Measurements from ENCODE around the gene PTRHD1.
"Not testable (repeated sequence)": the region's sequence is repeated elsewhere in the genome, so short reads cannot be mapped to it uniquely, and the experiment has no call there.

- not testable (repeated sequence) for TF ChIP-seq POLR2AphosphoS5, POLR2A (IDR thresholded peaks at IDR 0.05)
- TF ChIP-seq, protein P1, sequence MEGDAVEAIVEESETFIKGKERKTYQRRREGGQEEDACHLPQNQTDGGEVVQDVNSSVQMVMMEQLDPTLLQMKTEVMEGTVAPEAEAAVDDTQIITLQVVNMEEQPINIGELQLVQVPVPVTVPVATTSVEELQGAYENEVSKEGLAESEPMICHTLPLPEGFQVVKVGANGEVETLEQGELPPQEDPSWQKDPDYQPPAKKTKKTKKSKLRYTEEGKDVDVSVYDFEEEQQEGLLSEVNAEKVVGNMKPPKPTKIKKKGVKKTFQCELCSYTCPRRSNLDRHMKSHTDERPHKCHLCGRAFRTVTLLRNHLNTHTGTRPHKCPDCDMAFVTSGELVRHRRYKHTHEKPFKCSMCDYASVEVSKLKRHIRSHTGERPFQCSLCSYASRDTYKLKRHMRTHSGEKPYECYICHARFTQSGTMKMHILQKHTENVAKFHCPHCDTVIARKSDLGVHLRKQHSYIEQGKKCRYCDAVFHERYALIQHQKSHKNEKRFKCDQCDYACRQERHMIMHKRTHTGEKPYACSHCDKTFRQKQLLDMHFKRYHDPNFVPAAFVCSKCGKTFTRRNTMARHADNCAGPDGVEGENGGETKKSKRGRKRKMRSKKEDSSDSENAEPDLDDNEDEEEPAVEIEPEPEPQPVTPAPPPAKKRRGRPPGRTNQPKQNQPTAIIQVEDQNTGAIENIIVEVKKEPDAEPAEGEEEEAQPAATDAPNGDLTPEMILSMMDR (IDR thresholded peaks at IDR 0.05): not testable (repeated sequence)
Observed at GRCh38 chr2:24800487-24800886, 7.3 kb upstream of the PTRHD1 start.
